Neural progenitor cell (in vitro differentiated cells): Measurements from ENCODE around the gene ATP2B3. TPM values are rescaled to one million over a fixed set of nuclear protein-coding genes. Genes with fewer than 3 reads are reported as not detected.

Experiments
- DNase-seq: peaks from one replicate; pipeline ENCODE4 v3.0.0-alpha.2; 2016; ENCODE audit warnings: low spot score
- H2AFZ ChIP-seq: fragments of 200-600 bp; sonication (generic); replicated peaks from 2 replicates; pipeline ENCODE4 v1.6.1; 2016; ENCODE audit warnings: antibody characterized with exemption
- H3F3A ChIP-seq: fragments of 200-600 bp; sonication (generic); 2 replicates; pipeline ENCODE4 v1.6.1; 2016; ENCODE audit warnings: antibody characterized with exemption, low read depth
- H3K27ac ChIP-seq: fragments of 200-600 bp; sonication (generic); 2 replicates; pipeline ENCODE4 v1.5.1; 2016; ENCODE audit warnings: mild to moderate bottlenecking
- H3K27me3 ChIP-seq: fragments of 200-600 bp; sonication (generic); 2 replicates; pipeline ENCODE4 v1.6.1; 2016; ENCODE audit warnings: mild to moderate bottlenecking, moderate library complexity
- H3K36me3 ChIP-seq: fragments of 200-600 bp; sonication (generic); 2 replicates; pipeline ENCODE4 v1.5.1; 2016
- H3K4me1 ChIP-seq: fragments of 200-600 bp; sonication (generic); 2 replicates; pipeline ENCODE4 v1.6.1; 2016; ENCODE audit warnings: mixed run types
- H3K4me2 ChIP-seq: fragments of 200-600 bp; sonication (generic); 2 replicates; pipeline ENCODE4 v1.6.1; 2016
- H3K4me3 ChIP-seq: fragments of 200-600 bp; sonication (generic); 2 replicates; pipeline ENCODE4 v1.5.1; 2016
- H3K79me2 ChIP-seq: fragments of 200-600 bp; sonication (generic); 2 replicates; pipeline ENCODE4 v1.6.1; 2016; ENCODE audit warnings: low read depth
- H3K9ac ChIP-seq: fragments of 200-600 bp; sonication (generic); 2 replicates; pipeline ENCODE4 v1.6.1; 2016
- H3K9me3 ChIP-seq: fragments of 200-600 bp; sonication (generic); 2 replicates; pipeline ENCODE4 v1.5.1; 2016; ENCODE audit warnings: low read depth
- H4K20me1 ChIP-seq: fragments of 200-600 bp; sonication (generic); 2 replicates; pipeline ENCODE4 v1.6.1; 2016; ENCODE audit warnings: low read depth
- H3K27ac Mint-ChIP-seq: 3 replicates; pipeline ENCODE4 v1.8.0; 2021; ENCODE audit warnings: mixed read lengths
- H3K27me3 Mint-ChIP-seq: 2 replicates; pipeline ENCODE4 v1.8.0; 2022; ENCODE audit warnings: low read depth, mild to moderate bottlenecking, inconsistent platforms, moderate library complexity, mixed read lengths; ENCODE audit not compliant: insufficient read depth
- H3K36me3 Mint-ChIP-seq: 3 replicates; pipeline ENCODE4 v1.8.0; 2021; ENCODE audit warnings: mixed read lengths
- H3K4me1 Mint-ChIP-seq: 3 replicates; pipeline ENCODE4 v1.8.0; 2021; ENCODE audit warnings: mixed read lengths
- H3K4me3 Mint-ChIP-seq: 3 replicates; pipeline ENCODE4 v1.8.0; 2021; ENCODE audit warnings: mild to moderate bottlenecking, moderate library complexity, mixed read lengths
- H3K9me3 Mint-ChIP-seq: 3 replicates; pipeline ENCODE4 v1.8.0; 2020; ENCODE audit warnings: mixed read lengths
- EZH2 ChIP-seq: fragments of 200-600 bp; sonication (generic); IDR thresholded peaks from 2 replicates; pipeline ENCODE4 v1.6.1; 2017; ENCODE audit warnings: antibody characterized with exemption, mild to moderate bottlenecking, moderate library complexity
- EZH2phosphoT487 ChIP-seq: fragments of 200-600 bp; sonication (generic); IDR thresholded peaks from 2 replicates; pipeline ENCODE4 v1.6.1; 2017; ENCODE audit warnings: antibody characterized with exemption
- total RNA-seq: library from RNA; depleted of rRNA; stranded (reverse); fragments of >200 nt; gene quantifications from 2 replicates; pipeline ENCODE4 v1.2.3, GENCODE V29; 2015; ENCODE audit warnings: low replicate concordance
- TF ChIP-seq, protein P1 (sequence below): fragments of 200-600 bp; sonication (generic); IDR thresholded peaks from 2 replicates; pipeline ENCODE4 v1.5.1; 2017; ENCODE audit warnings: antibody characterized with exemption, mild to moderate bottlenecking

The ATP2B3 gene
- total RNA-seq, 1 donor from 2014 or later = not detected

DNA sequence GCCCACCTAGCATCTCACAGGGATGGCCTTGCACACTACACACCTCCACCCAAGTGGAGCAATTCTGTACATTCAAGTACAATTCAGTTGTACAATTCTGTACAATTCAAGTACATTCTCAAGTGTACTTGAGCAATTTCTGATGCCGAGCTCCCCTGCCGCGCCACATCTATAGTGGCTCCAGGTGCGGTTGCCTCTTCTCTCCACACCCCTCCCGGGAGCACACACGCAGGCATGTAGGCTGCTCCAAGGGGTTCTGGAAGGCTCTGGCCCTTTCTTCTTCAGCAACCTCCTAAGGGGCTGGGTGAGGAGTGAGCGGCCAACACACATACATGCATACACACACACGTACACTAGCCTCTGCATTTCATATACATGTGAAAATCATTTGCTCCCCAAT is 110.7 kb downstream of the ATP2B3 start:
- TF ChIP-seq, protein P1, sequence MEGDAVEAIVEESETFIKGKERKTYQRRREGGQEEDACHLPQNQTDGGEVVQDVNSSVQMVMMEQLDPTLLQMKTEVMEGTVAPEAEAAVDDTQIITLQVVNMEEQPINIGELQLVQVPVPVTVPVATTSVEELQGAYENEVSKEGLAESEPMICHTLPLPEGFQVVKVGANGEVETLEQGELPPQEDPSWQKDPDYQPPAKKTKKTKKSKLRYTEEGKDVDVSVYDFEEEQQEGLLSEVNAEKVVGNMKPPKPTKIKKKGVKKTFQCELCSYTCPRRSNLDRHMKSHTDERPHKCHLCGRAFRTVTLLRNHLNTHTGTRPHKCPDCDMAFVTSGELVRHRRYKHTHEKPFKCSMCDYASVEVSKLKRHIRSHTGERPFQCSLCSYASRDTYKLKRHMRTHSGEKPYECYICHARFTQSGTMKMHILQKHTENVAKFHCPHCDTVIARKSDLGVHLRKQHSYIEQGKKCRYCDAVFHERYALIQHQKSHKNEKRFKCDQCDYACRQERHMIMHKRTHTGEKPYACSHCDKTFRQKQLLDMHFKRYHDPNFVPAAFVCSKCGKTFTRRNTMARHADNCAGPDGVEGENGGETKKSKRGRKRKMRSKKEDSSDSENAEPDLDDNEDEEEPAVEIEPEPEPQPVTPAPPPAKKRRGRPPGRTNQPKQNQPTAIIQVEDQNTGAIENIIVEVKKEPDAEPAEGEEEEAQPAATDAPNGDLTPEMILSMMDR = no peak
- TF ChIP-seq EZH2 = no peak
- no peak for TF ChIP-seq EZH2phosphoT487
- Histone ChIP-seq H3K4me1 (no peaks in the 10 kb centered on the region), H3K9ac (no peak overlapping the region), H3K9me3 (no peaks in the 10 kb centered on the region), H3K36me3 (no peaks in the 10 kb centered on the region), H3K4me2 (no peak overlapping the region), H2AFZ (no peak overlapping the region), H3K27ac (no peak overlapping the region), H3F3A (no peaks in the 10 kb centered on the region), H3K4me3 (no peak overlapping the region), H3K27me3 (no peaks in the 10 kb centered on the region), H4K20me1 (no peaks in the 10 kb centered on the region), H3K79me2 (no peaks in the 10 kb centered on the region)
- H3K27me3 Mint-ChIP-seq = peaks cover 8% of the 10 kb centered on the region
- peaks cover 32% of the 10 kb centered on the region for H3K9me3 Mint-ChIP-seq
- H3K27ac Mint-ChIP-seq = no peak overlapping the region
- H3K4me1 Mint-ChIP-seq = no peaks in the 10 kb centered on the region
- no peak for DNase-seq
- no peaks in the 10 kb centered on the region for H3K36me3 Mint-ChIP-seq
- H3K4me3 Mint-ChIP-seq = no peak overlapping the region

DNA sequence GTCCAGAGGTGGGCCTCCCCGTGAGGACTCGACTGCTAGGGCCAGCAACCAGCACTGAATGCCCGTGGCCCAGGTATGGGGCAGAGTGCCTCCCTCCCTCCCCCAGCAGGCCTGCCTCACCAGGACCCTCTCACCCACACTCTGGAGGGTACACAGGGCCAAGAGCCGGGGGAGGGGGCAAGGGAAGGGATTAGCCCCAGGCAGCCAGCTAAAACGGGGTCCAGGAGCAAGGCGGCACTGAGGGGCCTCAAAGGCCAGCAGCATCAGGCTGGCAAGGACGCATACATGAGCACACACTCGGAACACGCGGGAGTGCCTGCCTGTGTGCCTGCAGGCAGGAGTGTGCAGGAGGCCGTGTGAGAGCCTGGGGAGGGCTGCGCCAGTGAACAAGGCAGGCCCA is 111.2 kb downstream of the ATP2B3 start:
- H3K27me3 ChIP-seq = no peaks in the 10 kb centered on the region
- no peaks in the 10 kb centered on the region for H3K79me2 ChIP-seq
- no peak overlapping the region for H3K4me2 ChIP-seq
- Mint-ChIP-seq H3K4me3 (no peak overlapping the region), H3K9me3 (peaks cover 32% of the 10 kb centered on the region), H3K4me1 (no peaks in the 10 kb centered on the region), H3K27me3 (peaks cover 8% of the 10 kb centered on the region), H3K27ac (no peak overlapping the region), H3K36me3 (no peaks in the 10 kb centered on the region)
- H3K36me3 ChIP-seq = no peaks in the 10 kb centered on the region
- H3K9me3 ChIP-seq = no peaks in the 10 kb centered on the region
- DNase-seq = no peak
- no peak overlapping the region for H3K9ac ChIP-seq
- H2AFZ ChIP-seq = no peak overlapping the region
- H3K27ac ChIP-seq = no peak overlapping the region
- no peaks in the 10 kb centered on the region for H4K20me1 ChIP-seq
- H3K4me1 ChIP-seq = no peaks in the 10 kb centered on the region
- no peak for TF ChIP-seq EZH2
- TF ChIP-seq EZH2phosphoT487 = no peak
- TF ChIP-seq, protein P1 = no peak
- H3K4me3 ChIP-seq = no peak overlapping the region
- H3F3A ChIP-seq = no peaks in the 10 kb centered on the region

DNA sequence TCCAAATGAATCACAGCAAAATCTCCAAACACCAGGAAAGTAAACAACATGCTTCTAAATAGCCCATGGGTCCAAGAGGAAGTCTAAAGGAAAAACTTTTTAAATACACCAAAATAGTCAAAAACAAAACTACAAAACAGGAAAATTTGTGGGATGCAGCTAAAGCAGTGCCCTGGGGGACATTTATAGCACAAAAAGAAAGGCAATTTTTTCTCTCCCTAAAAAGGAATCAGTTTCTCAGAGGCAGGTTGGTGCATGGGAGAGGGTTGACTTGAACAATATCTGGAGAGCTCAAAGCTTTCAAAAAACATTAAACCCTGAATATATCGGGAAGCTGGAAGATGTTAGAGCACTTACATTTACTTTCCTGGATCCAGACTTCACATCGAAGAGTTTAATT is 113.9 kb downstream of the ATP2B3 start:
- H3K36me3 ChIP-seq = no peaks in the 10 kb centered on the region
- H3K79me2 ChIP-seq = no peaks in the 10 kb centered on the region
- Mint-ChIP-seq H3K27me3 (peaks cover 13% of the 10 kb centered on the region), H3K9me3 (peaks cover 34% of the 10 kb centered on the region), H3K36me3 (no peaks in the 10 kb centered on the region), H3K4me3 (no peak overlapping the region), H3K4me1 (peaks cover 5% of the 10 kb centered on the region), H3K27ac (no peak overlapping the region)
- no peak overlapping the region for H3K4me2 ChIP-seq
- H3K4me1 ChIP-seq = no peaks in the 10 kb centered on the region
- no peaks in the 10 kb centered on the region for H3F3A ChIP-seq
- no peak for DNase-seq
- no peak overlapping the region for H2AFZ ChIP-seq
- no peak for TF ChIP-seq EZH2phosphoT487
- no peak for TF ChIP-seq EZH2
- TF ChIP-seq, protein P1 = no peak
- H3K9ac ChIP-seq = no peak overlapping the region
- H4K20me1 ChIP-seq = no peaks in the 10 kb centered on the region
- H3K27ac ChIP-seq = no peak overlapping the region
- H3K27me3 ChIP-seq = no peaks in the 10 kb centered on the region
- H3K9me3 ChIP-seq = no peaks in the 10 kb centered on the region
- H3K4me3 ChIP-seq = no peak overlapping the region
